PFSK-1 (cell line): ENCODE data around the gene BGN.

ENCODE experiments used
- FOXP2 ChIP-seq: optimal IDR thresholded peaks from 2 replicates; pipeline ENCODE3; 2011; ENCODE audit warnings: borderline replicate concordance, control low read depth, inconsistent platforms; ENCODE audit not compliant: insufficient read depth; ENCODE audit errors: extremely low read length, extremely low read depth
- POLR2AphosphoS5 ChIP-seq: IDR thresholded peaks from 2 replicates; pipeline ENCODE4 v1.6.1; 2012; ENCODE audit warnings: low read depth, mild to moderate bottlenecking, control low read depth, low read length, moderate library complexity
- REST ChIP-seq, 2 experiments: IDR thresholded peaks; 2 replicates each; pipeline versions ENCODE4 v1.6.1 to v1.8.0; 2011 to 2012; ENCODE audit warnings: low read depth in 2 of 2, low read length in 2 of 2, control low read depth in 1 of 2, inconsistent platforms in 1 of 2, mild to moderate bottlenecking in 1 of 2, moderate library complexity in 1 of 2; ENCODE audit not compliant: insufficient read depth in 1 of 2
- SIN3A ChIP-seq: IDR thresholded peaks from 2 replicates; pipeline ENCODE4 v1.6.1; 2012; ENCODE audit warnings: mild to moderate bottlenecking, low read length, moderate library complexity, borderline replicate concordance; ENCODE audit not compliant: insufficient read depth
- TAF1 ChIP-seq: IDR thresholded peaks from 2 replicates; pipeline ENCODE4 v1.6.1; 2012; ENCODE audit warnings: low read length, control low read depth, borderline replicate concordance; ENCODE audit not compliant: insufficient read depth

Gene BGN

GRCh38 chrX:153539979-153540358, 45.2 kb downstream of the BGN start:
- TF ChIP-seq SIN3A (no peak), REST (IDR thresholded peaks at IDR 0.05; ENCODE audit: insufficient read depth in 1 of 2, low read depth in 2 of 2, low read length in 2 of 2) (no peak), POLR2AphosphoS5 (no peak), FOXP2 (no peak), TAF1 (no peak)

- no peak for TF ChIP-seq TAF1
- no peak for TF ChIP-seq REST (IDR thresholded peaks at IDR 0.05; ENCODE audit: insufficient read depth in 1 of 2, low read depth in 2 of 2, low read length in 2 of 2)
- no peak for TF ChIP-seq SIN3A
- TF ChIP-seq FOXP2 = no peak
- no peak for TF ChIP-seq POLR2AphosphoS5
Measured at GRCh38 chrX:153544727-153545126, 49.9 kb downstream of the BGN start.

- no peak for TF ChIP-seq REST (IDR thresholded peaks at IDR 0.05; ENCODE audit: insufficient read depth in 1 of 2, low read depth in 2 of 2, low read length in 2 of 2)
- no peak for TF ChIP-seq SIN3A
- no peak for TF ChIP-seq TAF1
Measured at GRCh38 chrX:153546386-153546785, 51.6 kb downstream of the BGN start.

GRCh38 chrX:153547195-153547594, 52.4 kb downstream of the BGN start:
- TF ChIP-seq POLR2AphosphoS5 (no peak), SIN3A (no peak), TAF1 (no peak), REST (IDR thresholded peaks at IDR 0.05; ENCODE audit: insufficient read depth in 1 of 2, low read depth in 2 of 2, low read length in 2 of 2) (no peak), FOXP2 (no peak)

GRCh38 chrX:153549231-153549630, 54.5 kb downstream of the BGN start:
- TF ChIP-seq POLR2AphosphoS5 = no peak
- no peak for TF ChIP-seq TAF1
- TF ChIP-seq FOXP2 = no peak
- no peak for TF ChIP-seq SIN3A
- TF ChIP-seq REST (IDR thresholded peaks at IDR 0.05; ENCODE audit: insufficient read depth in 1 of 2, low read depth in 2 of 2, low read length in 2 of 2) = no peak
